ENCODE data around the gene NR1H4.

NR1H4 gene

DNA sequence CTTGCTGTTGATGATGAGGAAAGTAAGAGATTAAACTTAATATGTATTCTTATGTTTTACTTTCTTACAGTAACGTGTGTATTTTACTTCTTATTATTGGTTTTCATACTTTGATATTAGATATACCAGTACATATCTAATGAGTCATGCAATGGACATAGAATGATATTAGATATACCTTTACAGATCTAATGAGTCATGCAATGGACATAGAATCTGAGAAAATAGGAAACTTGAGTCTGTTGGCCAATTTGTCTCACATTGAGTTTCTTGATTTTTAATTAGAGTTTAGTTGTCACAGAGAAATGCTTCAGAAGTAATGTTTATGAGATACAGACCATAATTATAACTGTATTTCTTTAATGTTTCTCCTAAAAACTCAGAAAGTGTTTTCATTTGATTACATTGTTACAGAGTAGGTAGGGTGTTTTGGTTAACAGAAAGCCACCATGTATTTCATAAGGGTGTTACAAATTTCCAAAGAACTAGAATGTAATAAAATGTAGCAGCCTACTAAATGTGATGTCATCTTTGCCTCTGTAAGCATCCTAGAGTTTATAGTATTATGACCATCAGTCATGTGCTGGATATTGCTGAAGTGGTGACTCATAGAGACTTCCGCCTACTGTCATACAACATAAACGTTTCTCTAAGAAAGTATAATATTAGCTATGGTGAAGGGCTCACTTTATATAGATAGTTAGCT lies 102.8 kb downstream of the NR1H4 start (continued):
- TF ChIP-seq ZNF2 (tag by site-specific recombination; IDR thresholded peaks at IDR 0.05) (no peak), ZNF791 (tag by site-specific recombination; IDR thresholded peaks at IDR 0.05) (no peak), SETDB1 (IDR thresholded peaks at IDR 0.05; ENCODE audit: insufficient read length, low read length) (peak; percentile 26), ZNF23 (tag by site-specific recombination; IDR thresholded peaks at IDR 0.05; ENCODE audit: borderline replicate concordance) (no peak), ZNF146 (tag by site-specific recombination; IDR thresholded peaks at IDR 0.05) (no peak), ZNF202 (tag by site-specific recombination; IDR thresholded peaks at IDR 0.05; ENCODE audit: borderline replicate concordance) (no peak), ZNF335 (tag by site-specific recombination; conservative IDR thresholded peaks at IDR 0.05) (peak; percentile 69), SP2 (tag by site-specific recombination; IDR thresholded peaks at IDR 0.05) (0 out of 2 replicates have a peak, but pooled peaks have one; percentile 15), ZNF529 (tag by site-specific recombination; IDR thresholded peaks at IDR 0.05; ENCODE audit: insufficient replicate concordance) (no peak), ZNF514 (tag by site-specific recombination; IDR thresholded peaks at IDR 0.05) (no peak), FEZF1 (tag by site-specific recombination; IDR thresholded peaks at IDR 0.05) (no peak), ZNF558 (tag by site-specific recombination; IDR thresholded peaks at IDR 0.05) (peak; percentile 74), ZNF596 (tag by site-specific recombination; IDR thresholded peaks at IDR 0.05) (no peak), ZNF548 (tag by site-specific recombination; IDR thresholded peaks at IDR 0.05) (no peak), ZNF24 (tag by site-specific recombination; IDR thresholded peaks at IDR 0.05) (peak; percentile 71; the same call in 1 of the 2 replicates), ZNF248 (tag by site-specific recombination; IDR thresholded peaks at IDR 0.05) (no peak), ZNF521 (tag by site-specific recombination; IDR thresholded peaks at IDR 0.05) (no peak), ZSCAN16 (tag by site-specific recombination; IDR thresholded peaks at IDR 0.05) (no peak)
- TF ChIP-seq, protein P1, sequence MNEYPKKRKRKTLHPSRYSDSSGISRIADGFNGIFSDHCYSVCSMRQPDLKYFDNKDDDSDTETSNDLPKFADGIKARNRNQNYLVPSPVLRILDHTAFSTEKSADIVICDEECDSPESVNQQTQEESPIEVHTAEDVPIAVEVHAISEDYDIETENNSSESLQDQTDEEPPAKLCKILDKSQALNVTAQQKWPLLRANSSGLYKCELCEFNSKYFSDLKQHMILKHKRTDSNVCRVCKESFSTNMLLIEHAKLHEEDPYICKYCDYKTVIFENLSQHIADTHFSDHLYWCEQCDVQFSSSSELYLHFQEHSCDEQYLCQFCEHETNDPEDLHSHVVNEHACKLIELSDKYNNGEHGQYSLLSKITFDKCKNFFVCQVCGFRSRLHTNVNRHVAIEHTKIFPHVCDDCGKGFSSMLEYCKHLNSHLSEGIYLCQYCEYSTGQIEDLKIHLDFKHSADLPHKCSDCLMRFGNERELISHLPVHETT (tag by site-specific recombination; IDR thresholded peaks at IDR 0.05) = peak; percentile 51; the same call in 1 of the 2 replicates
- TF ChIP-seq, protein P2, sequence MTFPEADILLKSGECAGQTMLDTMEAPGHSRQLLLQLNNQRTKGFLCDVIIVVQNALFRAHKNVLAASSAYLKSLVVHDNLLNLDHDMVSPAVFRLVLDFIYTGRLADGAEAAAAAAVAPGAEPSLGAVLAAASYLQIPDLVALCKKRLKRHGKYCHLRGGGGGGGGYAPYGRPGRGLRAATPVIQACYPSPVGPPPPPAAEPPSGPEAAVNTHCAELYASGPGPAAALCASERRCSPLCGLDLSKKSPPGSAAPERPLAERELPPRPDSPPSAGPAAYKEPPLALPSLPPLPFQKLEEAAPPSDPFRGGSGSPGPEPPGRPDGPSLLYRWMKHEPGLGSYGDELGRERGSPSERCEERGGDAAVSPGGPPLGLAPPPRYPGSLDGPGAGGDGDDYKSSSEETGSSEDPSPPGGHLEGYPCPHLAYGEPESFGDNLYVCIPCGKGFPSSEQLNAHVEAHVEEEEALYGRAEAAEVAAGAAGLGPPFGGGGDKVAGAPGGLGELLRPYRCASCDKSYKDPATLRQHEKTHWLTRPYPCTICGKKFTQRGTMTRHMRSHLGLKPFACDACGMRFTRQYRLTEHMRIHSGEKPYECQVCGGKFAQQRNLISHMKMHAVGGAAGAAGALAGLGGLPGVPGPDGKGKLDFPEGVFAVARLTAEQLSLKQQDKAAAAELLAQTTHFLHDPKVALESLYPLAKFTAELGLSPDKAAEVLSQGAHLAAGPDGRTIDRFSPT (tag by site-specific recombination; IDR thresholded peaks at IDR 0.05) = 0 out of 2 replicates have a peak, but pooled peaks have one; percentile 44
- TF ChIP-seq, protein P3, sequence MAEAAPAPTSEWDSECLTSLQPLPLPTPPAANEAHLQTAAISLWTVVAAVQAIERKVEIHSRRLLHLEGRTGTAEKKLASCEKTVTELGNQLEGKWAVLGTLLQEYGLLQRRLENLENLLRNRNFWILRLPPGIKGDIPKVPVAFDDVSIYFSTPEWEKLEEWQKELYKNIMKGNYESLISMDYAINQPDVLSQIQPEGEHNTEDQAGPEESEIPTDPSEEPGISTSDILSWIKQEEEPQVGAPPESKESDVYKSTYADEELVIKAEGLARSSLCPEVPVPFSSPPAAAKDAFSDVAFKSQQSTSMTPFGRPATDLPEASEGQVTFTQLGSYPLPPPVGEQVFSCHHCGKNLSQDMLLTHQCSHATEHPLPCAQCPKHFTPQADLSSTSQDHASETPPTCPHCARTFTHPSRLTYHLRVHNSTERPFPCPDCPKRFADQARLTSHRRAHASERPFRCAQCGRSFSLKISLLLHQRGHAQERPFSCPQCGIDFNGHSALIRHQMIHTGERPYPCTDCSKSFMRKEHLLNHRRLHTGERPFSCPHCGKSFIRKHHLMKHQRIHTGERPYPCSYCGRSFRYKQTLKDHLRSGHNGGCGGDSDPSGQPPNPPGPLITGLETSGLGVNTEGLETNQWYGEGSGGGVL (tag by site-specific recombination; IDR thresholded peaks at IDR 0.05) = no peak
- TF ChIP-seq, protein P4, sequence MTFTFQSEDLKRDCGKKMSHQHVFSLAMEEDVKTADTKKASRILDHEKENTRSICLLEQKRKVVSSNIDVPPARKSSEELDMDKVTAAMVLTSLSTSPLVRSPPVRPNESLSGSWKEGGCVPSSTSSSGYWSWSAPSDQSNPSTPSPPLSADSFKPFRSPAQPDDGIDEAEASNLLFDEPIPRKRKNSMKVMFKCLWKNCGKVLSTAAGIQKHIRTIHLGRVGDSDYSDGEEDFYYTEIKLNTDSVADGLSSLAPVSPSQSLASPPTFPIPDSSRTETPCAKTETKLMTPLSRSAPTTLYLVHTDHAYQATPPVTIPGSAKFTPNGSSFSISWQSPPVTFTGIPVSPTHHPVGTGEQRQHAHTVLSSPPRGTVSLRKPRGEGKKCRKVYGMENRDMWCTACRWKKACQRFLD (tag by site-specific recombination; IDR thresholded peaks at IDR 0.05) = no peak
- TF ChIP-seq, protein P5, sequence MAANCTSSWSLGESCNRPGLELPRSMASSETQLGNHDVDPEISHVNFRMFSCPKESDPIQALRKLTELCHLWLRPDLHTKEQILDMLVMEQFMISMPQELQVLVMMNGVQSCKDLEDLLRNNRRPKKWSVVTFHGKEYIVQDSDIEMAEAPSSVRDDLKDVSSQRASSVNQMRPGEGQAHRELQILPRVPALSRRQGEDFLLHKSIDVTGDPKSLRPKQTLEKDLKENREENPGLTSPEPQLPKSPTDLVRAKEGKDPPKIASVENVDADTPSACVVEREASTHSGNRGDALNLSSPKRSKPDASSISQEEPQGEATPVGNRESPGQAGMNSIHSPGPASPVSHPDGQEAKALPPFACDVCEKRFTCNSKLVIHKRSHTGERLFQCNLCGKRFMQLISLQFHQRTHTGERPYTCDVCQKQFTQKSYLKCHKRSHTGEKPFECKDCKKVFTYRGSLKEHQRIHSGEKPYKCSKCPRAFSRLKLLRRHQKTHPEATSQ (tag by site-specific recombination; IDR thresholded peaks at IDR 0.05) = no peak
- TF ChIP-seq, protein P6, sequence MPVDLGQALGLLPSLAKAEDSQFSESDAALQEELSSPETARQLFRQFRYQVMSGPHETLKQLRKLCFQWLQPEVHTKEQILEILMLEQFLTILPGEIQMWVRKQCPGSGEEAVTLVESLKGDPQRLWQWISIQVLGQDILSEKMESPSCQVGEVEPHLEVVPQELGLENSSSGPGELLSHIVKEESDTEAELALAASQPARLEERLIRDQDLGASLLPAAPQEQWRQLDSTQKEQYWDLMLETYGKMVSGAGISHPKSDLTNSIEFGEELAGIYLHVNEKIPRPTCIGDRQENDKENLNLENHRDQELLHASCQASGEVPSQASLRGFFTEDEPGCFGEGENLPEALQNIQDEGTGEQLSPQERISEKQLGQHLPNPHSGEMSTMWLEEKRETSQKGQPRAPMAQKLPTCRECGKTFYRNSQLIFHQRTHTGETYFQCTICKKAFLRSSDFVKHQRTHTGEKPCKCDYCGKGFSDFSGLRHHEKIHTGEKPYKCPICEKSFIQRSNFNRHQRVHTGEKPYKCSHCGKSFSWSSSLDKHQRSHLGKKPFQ (tag by site-specific recombination; IDR thresholded peaks at IDR 0.05) = no peak
- TF ChIP-seq, protein P7, sequence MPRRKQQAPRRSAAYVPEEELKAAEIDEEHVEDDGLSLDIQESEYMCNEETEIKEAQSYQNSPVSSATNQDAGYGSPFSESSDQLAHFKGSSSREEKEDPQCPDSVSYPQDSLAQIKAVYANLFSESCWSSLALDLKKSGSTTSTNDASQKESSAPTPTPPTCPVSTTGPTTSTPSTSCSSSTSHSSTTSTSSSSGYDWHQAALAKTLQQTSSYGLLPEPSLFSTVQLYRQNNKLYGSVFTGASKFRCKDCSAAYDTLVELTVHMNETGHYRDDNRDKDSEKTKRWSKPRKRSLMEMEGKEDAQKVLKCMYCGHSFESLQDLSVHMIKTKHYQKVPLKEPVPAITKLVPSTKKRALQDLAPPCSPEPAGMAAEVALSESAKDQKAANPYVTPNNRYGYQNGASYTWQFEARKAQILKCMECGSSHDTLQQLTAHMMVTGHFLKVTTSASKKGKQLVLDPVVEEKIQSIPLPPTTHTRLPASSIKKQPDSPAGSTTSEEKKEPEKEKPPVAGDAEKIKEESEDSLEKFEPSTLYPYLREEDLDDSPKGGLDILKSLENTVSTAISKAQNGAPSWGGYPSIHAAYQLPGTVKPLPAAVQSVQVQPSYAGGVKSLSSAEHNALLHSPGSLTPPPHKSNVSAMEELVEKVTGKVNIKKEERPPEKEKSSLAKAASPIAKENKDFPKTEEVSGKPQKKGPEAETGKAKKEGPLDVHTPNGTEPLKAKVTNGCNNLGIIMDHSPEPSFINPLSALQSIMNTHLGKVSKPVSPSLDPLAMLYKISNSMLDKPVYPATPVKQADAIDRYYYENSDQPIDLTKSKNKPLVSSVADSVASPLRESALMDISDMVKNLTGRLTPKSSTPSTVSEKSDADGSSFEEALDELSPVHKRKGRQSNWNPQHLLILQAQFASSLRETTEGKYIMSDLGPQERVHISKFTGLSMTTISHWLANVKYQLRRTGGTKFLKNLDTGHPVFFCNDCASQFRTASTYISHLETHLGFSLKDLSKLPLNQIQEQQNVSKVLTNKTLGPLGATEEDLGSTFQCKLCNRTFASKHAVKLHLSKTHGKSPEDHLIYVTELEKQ (tag by site-specific recombination; IDR thresholded peaks at IDR 0.05; ENCODE audit: borderline replicate concordance) = peak; percentile 78

All from HEK293 (cell line).